ENCODE data around the gene RNU5D-1.
A peak's percentile ranks its signal among the peaks of the same experiment; 100 is the strongest.

Gene RNU5D-1

DNA sequence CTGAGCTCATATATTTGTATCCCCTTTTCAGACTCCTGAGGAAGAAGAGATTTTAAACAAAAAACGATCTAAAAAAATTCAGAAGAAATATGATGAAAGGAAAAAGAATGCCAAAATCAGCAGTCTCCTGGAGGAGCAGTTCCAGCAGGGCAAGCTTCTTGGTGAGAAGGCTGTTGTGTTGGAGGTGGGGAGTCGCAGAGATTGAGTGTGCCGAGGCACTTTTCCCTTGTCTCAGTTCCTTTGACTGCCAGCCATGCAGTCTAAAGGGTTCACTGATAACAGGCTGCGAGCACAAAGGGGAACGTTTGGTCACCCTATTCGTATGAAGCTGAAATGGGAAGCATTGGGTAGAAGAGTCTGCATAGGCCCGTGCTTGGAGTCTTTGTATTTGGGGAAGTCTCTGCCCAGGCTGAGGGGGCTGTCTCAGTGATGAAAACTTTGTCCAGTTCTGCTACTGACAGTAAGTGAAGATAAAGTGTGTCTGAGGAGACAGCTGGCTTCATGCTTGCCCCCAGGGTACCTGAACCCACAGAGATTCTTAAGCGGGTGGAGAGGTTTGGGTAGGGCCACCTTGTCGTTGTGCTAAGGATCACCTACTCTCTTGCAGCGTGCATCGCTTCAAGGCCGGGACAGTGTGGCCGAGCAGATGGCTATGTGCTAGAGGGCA is 47.1 kb upstream of the RNU5D-1 start (continued):
- TF ChIP-seq GLI4 (tag by site-specific recombination; IDR thresholded peaks at IDR 0.05), result no peak
- TF ChIP-seq ZNF777 (tag by site-specific recombination; IDR thresholded peaks at IDR 0.05; ENCODE audit: borderline replicate concordance), result no peak
- TF ChIP-seq ZNF658 (tag by site-specific recombination; IDR thresholded peaks at IDR 0.05), result no peak
- TF ChIP-seq KLF9 (tag by site-specific recombination; IDR thresholded peaks at IDR 0.05; ENCODE audit: low read depth), result no peak
- TF ChIP-seq KLF16 (tag by site-specific recombination; IDR thresholded peaks at IDR 0.05), result no peak
- no peak for TF ChIP-seq ZBTB10 (tag by site-specific recombination; IDR thresholded peaks at IDR 0.05)
- TF ChIP-seq ZNF660 (tag by site-specific recombination; IDR thresholded peaks at IDR 0.05), result no peak
- TF ChIP-seq ZNF335 (tag by site-specific recombination; conservative IDR thresholded peaks at IDR 0.05), result no peak
- TF ChIP-seq ZNF10 (tag by site-specific recombination; IDR thresholded peaks at IDR 0.05), result no peak
- TF ChIP-seq KLF17 (tag by site-specific recombination; IDR thresholded peaks at IDR 0.05), result no peak
- no peak for TF ChIP-seq OVOL3 (tag by site-specific recombination; IDR thresholded peaks at IDR 0.05)
- TF ChIP-seq ZNF747 (tag by site-specific recombination; IDR thresholded peaks at IDR 0.05), result no peak
- no peak for TF ChIP-seq GLI2 (tag by site-specific recombination; IDR thresholded peaks at IDR 0.05; ENCODE audit: borderline replicate concordance, low read depth)
- TF ChIP-seq, protein P1, sequence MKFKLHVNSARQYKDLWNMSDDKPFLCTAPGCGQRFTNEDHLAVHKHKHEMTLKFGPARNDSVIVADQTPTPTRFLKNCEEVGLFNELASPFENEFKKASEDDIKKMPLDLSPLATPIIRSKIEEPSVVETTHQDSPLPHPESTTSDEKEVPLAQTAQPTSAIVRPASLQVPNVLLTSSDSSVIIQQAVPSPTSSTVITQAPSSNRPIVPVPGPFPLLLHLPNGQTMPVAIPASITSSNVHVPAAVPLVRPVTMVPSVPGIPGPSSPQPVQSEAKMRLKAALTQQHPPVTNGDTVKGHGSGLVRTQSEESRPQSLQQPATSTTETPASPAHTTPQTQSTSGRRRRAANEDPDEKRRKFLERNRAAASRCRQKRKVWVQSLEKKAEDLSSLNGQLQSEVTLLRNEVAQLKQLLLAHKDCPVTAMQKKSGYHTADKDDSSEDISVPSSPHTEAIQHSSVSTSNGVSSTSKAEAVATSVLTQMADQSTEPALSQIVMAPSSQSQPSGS (tag by site-specific recombination; IDR thresholded peaks at IDR 0.05; ENCODE audit: low read depth), result no peak

GRCh38 chr1:44777547-44777946 is 46.6 kb upstream of the RNU5D-1 start:
- ChIA-PET POLR2A (interaction anchor here (0.6 to 1.0 kb wide), 6 partner anchors 15 to 234 kb away, joined by 3 to 5 read pairs (median 3); partner anchors contain the start of gene UROD), CTCF (interaction anchor here (1.0 to 1.3 kb wide), 2 partner anchors 9 to 46 kb away, joined by 5 to 6 read pairs; partner anchors contain the start of gene RNU5D-1)
- H3K27ac ChIP-seq (ENCODE audit: extremely low read depth, low read depth, low read length), result peak overlapping the region; percentile 99; the same call in 1 of the 2 replicates
- H3K4me3 ChIP-seq (ENCODE audit: low read depth, low read length), result no peak overlapping the region; the same call in 1 of the 2 replicates
- H3K36me3 ChIP-seq (ENCODE audit: control insufficient read depth in 2 of 2, insufficient read depth in 1 of 2, low read length in 2 of 2), result peaks cover 36 to 66% of the 10 kb centered on the region in 2 experiments; a peak in 2 of 3 replicates
- no peaks in the 10 kb centered on the region for H3K4me1 ChIP-seq (ENCODE audit: control insufficient read depth, insufficient read depth, low read length)
- H3K9me3 ChIP-seq (ENCODE audit: control insufficient read depth, insufficient read depth, low read depth, low read length), result no peaks in the 10 kb centered on the region
- no peak for TF ChIP-seq ZNF670 (tag by site-specific recombination; IDR thresholded peaks at IDR 0.05; ENCODE audit: low read depth)
- TF ChIP-seq INSM2 (tag by site-specific recombination; IDR thresholded peaks at IDR 0.05), result no peak
- TF ChIP-seq ZNF549 (tag by site-specific recombination; IDR thresholded peaks at IDR 0.05), result no peak
- no peak for TF ChIP-seq TRIM28 (IDR thresholded peaks at IDR 0.05; ENCODE audit: borderline replicate concordance, low read length)
- no peak for TF ChIP-seq ZNF624 (tag by site-specific recombination; IDR thresholded peaks at IDR 0.05)
- no peak for TF ChIP-seq ZNF416 (tag by site-specific recombination; IDR thresholded peaks at IDR 0.05)
- TF ChIP-seq ZNF518A (tag by site-specific recombination; conservative IDR thresholded peaks at IDR 0.05; ENCODE audit: low read depth), result no peak
- no peak for TF ChIP-seq ZNF26 (tag by site-specific recombination; IDR thresholded peaks at IDR 0.05)
- no peak for TF ChIP-seq ZNF626 (tag by site-specific recombination; IDR thresholded peaks at IDR 0.05)
- no peak for TF ChIP-seq ZNF777 (tag by site-specific recombination; IDR thresholded peaks at IDR 0.05; ENCODE audit: borderline replicate concordance)
